Muscle layer of duodenum (tissue), 2 donors: ENCODE results near the gene ETS1.
A peak's percentile ranks its signal among the peaks of the same experiment; 100 is the strongest.

Source experiments
- H3K27ac ChIP-seq: one replicate; pipeline ENCODE4 v1.7.0; 2013; ENCODE audit warnings: mild to moderate bottlenecking, low read length
- H3K27me3 ChIP-seq: one replicate; pipeline ENCODE4 v1.7.0; 2013; ENCODE audit warnings: low read depth, mild to moderate bottlenecking, control low read depth, low read length
- H3K36me3 ChIP-seq, 2 donors: one replicate each; pipeline ENCODE4 v1.7.0; 2013; ENCODE audit warnings: low read length in 2 of 2, control low read depth in 1 of 2, mild to moderate bottlenecking in 1 of 2; ENCODE audit not compliant: insufficient read depth in 2 of 2, control insufficient read depth in 1 of 2
- H3K4me1 ChIP-seq, 2 donors: one replicate each; pipeline ENCODE4 v1.7.0; 2013; ENCODE audit warnings: low read length in 2 of 2, mild to moderate bottlenecking in 2 of 2, control low read depth in 1 of 2, moderate library complexity in 1 of 2; ENCODE audit not compliant: insufficient read depth in 2 of 2, control insufficient read depth in 1 of 2
- H3K4me3 ChIP-seq, 2 donors: one replicate each; pipeline ENCODE4 v1.7.0; 2013; ENCODE audit warnings: low read length in 2 of 2, low read depth in 1 of 2, mild to moderate bottlenecking in 1 of 2
- H3K9me3 ChIP-seq, 2 donors: one replicate each; pipeline ENCODE4 v1.7.0; 2013; ENCODE audit warnings: low read length in 2 of 2, control low read depth in 1 of 2, mild to moderate bottlenecking in 1 of 2; ENCODE audit not compliant: control insufficient read depth in 1 of 2
- donor health status: healthy.

Gene ETS1

DNA sequence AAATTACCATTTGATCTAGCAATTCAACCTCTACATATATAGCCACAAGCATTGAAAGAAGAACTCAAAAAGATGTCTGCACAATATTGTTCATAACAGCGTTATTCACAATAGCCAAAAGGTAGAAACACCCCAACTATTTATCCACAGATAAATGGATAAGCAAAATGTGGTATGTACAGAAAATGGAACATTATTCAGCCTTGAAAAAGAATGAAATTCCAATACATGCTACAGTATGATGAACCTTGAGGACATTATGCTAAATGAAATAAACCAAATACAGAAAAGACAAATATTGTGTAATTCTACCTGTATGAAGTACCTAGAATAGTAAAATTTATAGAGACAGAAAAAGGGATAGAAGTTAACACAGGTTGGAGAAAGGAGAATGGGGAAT, 2.6 kb upstream of the ETS1 start:
- H3K9me3 ChIP-seq: no peaks in the 10 kb centered on the region
- no peaks in the 10 kb centered on the region for H3K4me1 ChIP-seq
- no peaks in the 10 kb centered on the region for H3K36me3 ChIP-seq
- H3K27ac ChIP-seq: no peak overlapping the region
- H3K4me3 ChIP-seq: no peak overlapping the region
- no peaks in the 10 kb centered on the region for H3K27me3 ChIP-seq

DNA sequence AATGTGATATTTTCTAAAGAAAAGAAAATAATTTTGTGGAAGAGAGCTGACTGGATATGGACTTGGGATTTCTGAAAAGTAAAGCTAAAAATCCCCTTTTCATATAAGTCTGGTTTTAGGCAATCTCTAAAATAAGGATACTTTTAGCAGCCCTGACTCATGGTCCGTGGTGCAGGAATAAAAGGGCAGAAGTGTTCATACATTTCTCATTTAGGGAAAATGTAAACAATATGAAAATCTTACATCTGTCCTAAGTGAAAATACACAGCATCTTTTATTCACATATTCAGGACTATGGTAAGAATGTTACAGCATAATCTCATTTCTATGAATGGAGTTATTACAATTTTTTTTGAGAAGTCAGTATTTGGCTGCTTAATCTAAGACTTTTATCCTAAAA, 735 bp upstream of the ETS1 start:
- Histone ChIP-seq H3K9me3 (no peaks in the 10 kb centered on the region), H3K4me3 (no peak overlapping the region), H3K27ac (no peak overlapping the region), H3K4me1 (no peaks in the 10 kb centered on the region), H3K36me3 (no peaks in the 10 kb centered on the region), H3K27me3 (no peaks in the 10 kb centered on the region)

GRCh38 chr11:128586689-128587088, 669 bp downstream of the ETS1 start:
- peak overlapping the region in 1 of 2 donors; percentile 4 for H3K4me3 ChIP-seq
- no peaks in the 10 kb centered on the region for H3K27me3 ChIP-seq
- peaks cover 0 to 6% of the 10 kb centered on the region in 2 donors for H3K4me1 ChIP-seq
- H3K9me3 ChIP-seq: no peaks in the 10 kb centered on the region
- H3K36me3 ChIP-seq: no peaks in the 10 kb centered on the region
- H3K27ac ChIP-seq: no peak overlapping the region

GRCh38 chr11:128585498-128586238, 1.7 kb downstream of the ETS1 start:
- Histone ChIP-seq H3K27ac (no peak overlapping the region), H3K36me3 (no peaks in the 10 kb centered on the region), H3K27me3 (no peaks in the 10 kb centered on the region), H3K4me3 (peak overlapping the region in 1 of 2 donors; percentile 10), H3K9me3 (no peaks in the 10 kb centered on the region), H3K4me1 (peaks cover 0 to 6% of the 10 kb centered on the region in 2 donors)

DNA sequence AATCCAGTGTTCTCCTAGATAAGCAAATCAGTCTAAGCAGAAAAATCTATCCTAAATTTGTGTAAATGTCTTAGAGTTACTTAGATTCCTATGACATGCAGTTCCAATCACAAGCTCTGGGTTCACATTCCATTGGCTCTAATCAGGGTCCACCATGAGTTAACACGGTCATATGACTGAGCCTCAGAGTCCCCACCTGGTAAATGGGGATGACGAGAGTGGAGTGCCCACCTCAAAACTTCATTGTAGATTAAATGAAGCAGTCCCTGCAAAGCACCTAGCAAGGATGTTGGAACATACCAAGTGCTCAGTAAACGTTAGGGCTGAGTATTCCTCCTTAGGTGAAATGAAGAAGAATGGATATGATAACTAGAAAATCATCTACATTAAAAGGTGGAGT, 3.1 kb downstream of the ETS1 start:
- H3K36me3 ChIP-seq: no peaks in the 10 kb centered on the region
- no peak overlapping the region for H3K4me3 ChIP-seq
- no peak overlapping the region for H3K27ac ChIP-seq
- H3K4me1 ChIP-seq: peaks cover 0 to 6% of the 10 kb centered on the region in 2 donors
- no peaks in the 10 kb centered on the region for H3K9me3 ChIP-seq
- H3K27me3 ChIP-seq: no peaks in the 10 kb centered on the region

GRCh38 chr11:128582496-128583366, 4.6 kb downstream of the ETS1 start:
- Histone ChIP-seq H3K9me3 (no peaks in the 10 kb centered on the region), H3K36me3 (no peaks in the 10 kb centered on the region), H3K27me3 (no peaks in the 10 kb centered on the region), H3K4me1 (peaks cover 0 to 6% of the 10 kb centered on the region in 2 donors), H3K4me3 (no peak overlapping the region), H3K27ac (no peak overlapping the region)

GRCh38 chr11:128581561-128582272, 5.6 kb downstream of the ETS1 start:
- no peaks in the 10 kb centered on the region for H3K27me3 ChIP-seq
- H3K27ac ChIP-seq: no peak overlapping the region
- H3K4me1 ChIP-seq: peaks cover 0 to 11% of the 10 kb centered on the region in 2 donors
- no peak overlapping the region for H3K4me3 ChIP-seq
- no peaks in the 10 kb centered on the region for H3K9me3 ChIP-seq
- no peaks in the 10 kb centered on the region for H3K36me3 ChIP-seq

DNA sequence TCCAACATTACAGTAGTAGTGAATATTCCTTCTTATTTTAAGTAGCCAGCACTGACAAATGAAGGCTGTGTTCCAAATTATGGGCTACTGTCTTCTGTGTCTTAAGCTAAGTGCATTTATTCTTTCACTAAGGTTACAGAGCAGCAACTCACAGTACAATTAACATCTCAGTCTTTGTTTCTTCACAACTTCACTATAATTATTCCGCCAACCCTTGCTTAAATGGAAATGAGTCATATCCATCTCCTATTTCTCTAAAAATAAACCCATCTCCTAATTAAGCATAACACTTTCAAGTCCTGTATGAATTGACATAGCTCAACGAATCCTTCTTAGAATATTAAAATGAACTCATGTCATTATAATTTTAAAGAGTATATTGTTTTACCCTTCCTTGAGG, 6.7 kb downstream of the ETS1 start:
- Histone ChIP-seq H3K27ac (no peak overlapping the region), H3K4me3 (no peak overlapping the region), H3K27me3 (no peaks in the 10 kb centered on the region), H3K9me3 (no peaks in the 10 kb centered on the region), H3K4me1 (peaks cover 0 to 21% of the 10 kb centered on the region in 2 donors), H3K36me3 (no peaks in the 10 kb centered on the region)

DNA sequence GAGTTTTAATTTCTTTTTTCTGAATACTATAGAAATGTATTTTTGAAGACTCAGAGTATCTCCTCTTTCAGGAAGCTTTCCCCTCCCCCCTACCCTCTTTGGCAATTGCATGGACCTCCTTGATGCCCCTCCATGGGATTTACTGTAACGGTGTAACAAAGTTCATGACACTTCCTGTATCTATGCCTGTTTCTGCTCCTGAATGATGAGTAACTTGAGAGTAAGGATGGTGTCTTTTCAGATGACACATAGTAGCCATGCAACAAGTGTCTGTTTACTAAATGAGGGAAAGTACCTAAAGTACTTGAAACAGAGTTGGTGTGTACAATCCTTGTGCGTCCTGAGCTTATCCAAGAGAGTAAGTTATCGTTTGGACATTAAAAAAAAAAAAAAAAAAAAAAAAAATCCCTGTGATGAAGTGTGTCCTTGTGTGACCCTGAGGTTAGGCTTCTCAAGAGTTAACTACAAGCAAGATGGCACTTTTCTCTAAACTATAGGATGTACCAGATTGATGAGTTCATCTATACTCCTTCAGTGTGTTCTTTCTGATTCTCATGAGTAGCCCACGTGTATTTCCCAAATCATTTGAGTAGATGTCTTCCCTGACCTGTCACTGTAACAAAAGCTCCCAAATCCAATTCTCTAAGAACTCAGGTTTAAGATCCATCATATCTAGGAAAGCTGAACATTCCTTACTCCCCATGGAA, 7.4 kb downstream of the ETS1 start:
- Histone ChIP-seq H3K4me1 (peaks cover 0 to 24% of the 10 kb centered on the region in 2 donors), H3K36me3 (no peaks in the 10 kb centered on the region), H3K27ac (no peak overlapping the region), H3K9me3 (no peaks in the 10 kb centered on the region), H3K4me3 (no peak overlapping the region), H3K27me3 (no peaks in the 10 kb centered on the region)

GRCh38 chr11:128576555-128576954, 10.8 kb downstream of the ETS1 start:
- peaks cover 0 to 5% of the 10 kb centered on the region in 2 donors for H3K9me3 ChIP-seq
- H3K27ac ChIP-seq: no peak overlapping the region
- H3K4me3 ChIP-seq: no peak overlapping the region
- no peaks in the 10 kb centered on the region for H3K36me3 ChIP-seq
- no peaks in the 10 kb centered on the region for H3K27me3 ChIP-seq
- H3K4me1 ChIP-seq: peaks cover 0 to 18% of the 10 kb centered on the region in 2 donors
